Hepatocyte (in vitro differentiated cells): ENCODE results near the gene MT1E. TPM values are rescaled to one million over a fixed set of nuclear protein-coding genes. Genes with fewer than 3 reads are reported as not detected.
A peak's percentile ranks its signal among the peaks of the same experiment; 100 is the strongest.

Source experiments
- DNase-seq: peaks from one replicate; pipeline ENCODE4 v3.0.0-alpha.2; 2016; ENCODE audit warnings: low spot score
- H2AFZ ChIP-seq: fragments of 200-600 bp; sonication (generic); 2 replicates; pipeline ENCODE4 v1.6.0; 2016; ENCODE audit warnings: antibody characterized with exemption, mild to moderate bottlenecking
- H3K27ac ChIP-seq: fragments of 200-600 bp; sonication (generic); 2 replicates; pipeline ENCODE4 v1.5.1; 2016; ENCODE audit warnings: mild to moderate bottlenecking
- H3K27me3 ChIP-seq: fragments of 200-600 bp; sonication (generic); 2 replicates; pipeline ENCODE4 v1.6.1; 2016
- H3K36me3 ChIP-seq: fragments of 200-600 bp; sonication (generic); replicated peaks from 2 replicates; pipeline ENCODE4 v1.5.1; 2016; ENCODE audit warnings: low read depth; ENCODE audit not compliant: insufficient read depth
- H3K4me1 ChIP-seq: fragments of 200-600 bp; sonication (generic); 2 replicates; pipeline ENCODE4 v1.5.1; 2016; ENCODE audit warnings: mild to moderate bottlenecking, moderate library complexity; ENCODE audit not compliant: insufficient read depth
- H3K4me2 ChIP-seq: fragments of 200-600 bp; sonication (generic); 2 replicates; pipeline ENCODE4 v1.6.0; 2016
- H3K4me3 ChIP-seq: fragments of 200-600 bp; sonication (generic); 2 replicates; pipeline ENCODE4 v1.5.1; 2016; ENCODE audit warnings: mild to moderate bottlenecking
- H3K79me2 ChIP-seq: fragments of 200-600 bp; sonication (generic); 2 replicates; pipeline ENCODE4 v1.6.0; 2017; ENCODE audit warnings: mild to moderate bottlenecking
- H3K9me2 ChIP-seq: fragments of 200-600 bp; sonication (generic); replicated peaks from 2 replicates; pipeline ENCODE4 v1.6.0; 2017; ENCODE audit warnings: mild to moderate bottlenecking; ENCODE audit not compliant: insufficient read depth
- H3K9me3 ChIP-seq: fragments of 200-600 bp; sonication (generic); 2 replicates; pipeline ENCODE4 v1.5.1; 2016; ENCODE audit warnings: low read depth, mild to moderate bottlenecking
- H4K20me1 ChIP-seq: fragments of 200-600 bp; sonication (generic); 2 replicates; pipeline ENCODE4 v1.6.0; 2016; ENCODE audit warnings: mild to moderate bottlenecking; ENCODE audit not compliant: insufficient read depth, poor library complexity, severe bottlenecking
- CTCF ChIP-seq: fragments of 200-600 bp; sonication (generic); IDR thresholded peaks from 2 replicates; pipeline ENCODE4 v1.5.1; 2016; ENCODE audit warnings: antibody characterized with exemption, mild to moderate bottlenecking; ENCODE audit not compliant: poor library complexity
- EZH2 ChIP-seq: fragments of 200-600 bp; sonication (generic); IDR thresholded peaks from 2 replicates; pipeline ENCODE4 v1.6.1; 2016; ENCODE audit warnings: antibody characterized with exemption, mild to moderate bottlenecking, borderline replicate concordance
- EZH2phosphoT487 ChIP-seq: fragments of 200-600 bp; sonication (generic); IDR thresholded peaks from one replicate; pipeline ENCODE4 v1.6.1; 2018; ENCODE audit warnings: antibody characterized with exemption, mild to moderate bottlenecking, low read depth, moderate library complexity; ENCODE audit not compliant: unreplicated experiment, severe bottlenecking
- WGBS: methylation state at CpG from one replicate; pipeline ENCODE4 v1.1.6; 2016; ENCODE audit warnings: low lambda C conversion rate; ENCODE audit errors: missing lambda C conversion rate; 5-methylcytosine and 5-hydroxymethylcytosine counted together
- polyA plus RNA-seq: library from polyadenylated mRNA; unstranded; fragments of >200 nt; fragmentation: Nextera tagmentation; extraction: Ambion mirVana; gene quantifications from 2 replicates; pipeline ENCODE4 v1.2.1, GENCODE V29; 2016
- total RNA-seq: library from RNA; depleted of rRNA; stranded (reverse); fragments of >200 nt; gene quantifications from 2 replicates; pipeline ENCODE4 v1.2.3, GENCODE V29; 2014

Gene MT1E
- total and polyA plus RNA-seq, 2 experiments from 2014 or later = 65.5 to 121 TPM

GRCh38 chr16:56632156-56632847 is 6.7 kb downstream of the MT1E start, which contains the start of gene MT1M:
Gene MT1M, plus strand, starts transcription at chr16:56632659. Its CDS starts 73 bp downstream, at chr16:56632732.
- H3K4me1 ChIP-seq = peaks cover 13% of the 10 kb centered on the region
- peaks cover 84% of the 10 kb centered on the region for H3K27me3 ChIP-seq
- H2AFZ ChIP-seq = peak within 1 kb of the TSS; percentile 28
- DNase-seq = peak; percentile 26
- WGBS = 2% methylated on average over 49 of the region's 61 CpGs
- H3K79me2 ChIP-seq = no peaks in the 10 kb centered on the region
- H3K9me2 ChIP-seq = no peaks in the 10 kb centered on the region
- peak within 1 kb of the TSS; percentile 39 for H3K4me3 ChIP-seq
- TF ChIP-seq CTCF (no peak), EZH2 (no peak), EZH2phosphoT487 (no peak)
- H3K4me2 ChIP-seq = peak within 1 kb of the TSS; percentile 89
- no peaks in the 10 kb centered on the region for H4K20me1 ChIP-seq
- H3K9me3 ChIP-seq = no peaks in the 10 kb centered on the region
- H3K36me3 ChIP-seq = no peaks in the 10 kb centered on the region
- H3K27ac ChIP-seq = no peak within 1 kb of the TSS

DNA sequence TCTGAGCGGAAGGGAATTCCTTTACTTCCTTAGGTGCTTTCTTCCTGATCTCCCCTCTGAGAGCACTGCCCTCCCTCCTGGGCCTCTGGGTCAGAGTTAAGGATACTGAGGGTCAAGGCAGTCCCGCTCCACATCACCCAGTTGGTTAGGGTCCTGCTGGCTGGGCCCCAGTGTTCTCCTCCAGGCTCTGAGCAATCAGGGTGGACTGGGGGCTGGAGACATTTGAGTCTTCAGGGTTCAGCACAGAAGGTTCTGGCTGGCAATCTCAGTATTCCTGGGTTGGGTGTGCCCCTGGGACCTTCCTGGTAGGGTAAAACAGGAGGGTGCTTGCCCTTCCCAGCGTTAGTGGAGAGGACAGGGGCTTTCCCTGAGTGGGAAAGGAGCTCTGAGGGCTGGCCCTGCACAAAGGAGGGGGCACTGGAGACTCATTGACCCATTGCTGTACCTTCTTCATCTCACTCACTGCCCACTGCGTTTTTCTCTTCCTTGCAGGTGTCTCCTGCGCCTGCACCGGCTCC is 7.3 kb downstream of the MT1E start:
- Histone ChIP-seq H3K4me1 (peaks cover 13% of the 10 kb centered on the region), H3K27me3 (peaks cover 90% of the 10 kb centered on the region), H3K4me2 (peak overlapping the region; percentile 89), H3K9me2 (no peaks in the 10 kb centered on the region), H3K4me3 (no peak overlapping the region), H3K9me3 (no peaks in the 10 kb centered on the region), H4K20me1 (no peaks in the 10 kb centered on the region), H3K36me3 (no peaks in the 10 kb centered on the region), H3K27ac (no peak overlapping the region), H3K79me2 (no peaks in the 10 kb centered on the region), H2AFZ (no peak overlapping the region)
- 11% methylated on average over 6 of the region's 6 CpGs for WGBS
- no peak for DNase-seq
- TF ChIP-seq EZH2 (no peak), CTCF (no peak), EZH2phosphoT487 (no peak)

GRCh38 chr16:56633535-56633934 is 8.0 kb downstream of the MT1E start:
- no peak overlapping the region for H3K4me3 ChIP-seq
- WGBS = 55% methylated on average over 7 of the region's 7 CpGs
- H3K9me2 ChIP-seq = no peaks in the 10 kb centered on the region
- no peaks in the 10 kb centered on the region for H3K79me2 ChIP-seq
- H3K27ac ChIP-seq = no peak overlapping the region
- H3K27me3 ChIP-seq = peaks cover 94% of the 10 kb centered on the region
- H2AFZ ChIP-seq = no peak overlapping the region
- no peak for DNase-seq
- H3K9me3 ChIP-seq = no peaks in the 10 kb centered on the region
- TF ChIP-seq CTCF = no peak
- no peak for TF ChIP-seq EZH2phosphoT487
- no peak for TF ChIP-seq EZH2
- H3K4me2 ChIP-seq = no peak overlapping the region
- peaks cover 13% of the 10 kb centered on the region for H3K4me1 ChIP-seq
- H4K20me1 ChIP-seq = no peaks in the 10 kb centered on the region
- H3K36me3 ChIP-seq = no peaks in the 10 kb centered on the region
